Activated CD8-positive, alpha-beta T cell treated with anti-CD3 and anti-CD28 coated beads for 36 hours (primary cell): ENCODE measurements around the gene MRPL39. TPM values are rescaled to one million over a fixed set of nuclear protein-coding genes. Genes with fewer than 3 reads are reported as not detected.

Experiments used
- ATAC-seq: fragments of 200-7000 bp; cut with Tn5 transposase; one replicate; pipeline ENCODE4 v1.10.0; 2021; ENCODE audit warnings: mild to moderate bottlenecking, moderate library complexity
- CTCF ChIA-PET: fragments of 350-600 bp; sonication (Branson Sonifier 250); formaldehyde crosslinking; loops from one replicate; lab custom pipeline; 2021; ENCODE audit warnings: antibody characterized with exemption; lab: Charles Lee
- POLR2A ChIA-PET: fragments of 350-600 bp; sonication (Branson Sonifier 250); formaldehyde crosslinking; loops from one replicate; lab custom pipeline; 2021; ENCODE audit warnings: antibody characterized with exemption; lab: Charles Lee
- DNase-seq: peaks from one replicate; pipeline ENCODE4 v3.0.0-alpha.2; 2020
- H3K27ac Mint-ChIP-seq: one replicate; pipeline ENCODE4 v1.8.0; 2021; ENCODE audit warnings: mild to moderate bottlenecking, mixed read lengths
- H3K27me3 Mint-ChIP-seq: one replicate; pipeline ENCODE4 v1.8.0; 2021; ENCODE audit warnings: mixed read lengths
- H3K36me3 Mint-ChIP-seq: one replicate; pipeline ENCODE4 v1.8.0; 2021; ENCODE audit warnings: low read depth, mixed read lengths
- H3K4me1 Mint-ChIP-seq: one replicate; pipeline ENCODE4 v1.8.0; 2021; ENCODE audit warnings: low read depth, mixed read lengths
- H3K4me3 Mint-ChIP-seq: one replicate; pipeline ENCODE4 v1.8.0; 2021; ENCODE audit warnings: mild to moderate bottlenecking, moderate library complexity, mixed read lengths
- H3K9me3 Mint-ChIP-seq: one replicate; pipeline ENCODE4 v1.8.0; 2021; ENCODE audit warnings: mixed read lengths
- CTCF ChIP-seq: fragments of 200-600 bp; IDR thresholded peaks from one replicate; pipeline ENCODE4 v1.8.0; 2022; ENCODE audit warnings: antibody characterized with exemption, mild to moderate bottlenecking
- intact Hi-C: fragments of 100-400 bp; cut with micrococcal nuclease; formaldehyde crosslinking; loops from one replicate; pipeline ENCODE4 v1.10.0; 2022
- total RNA-seq, 2 experiments: library from RNA; stranded (reverse); gene quantifications; one replicate each; pipeline ENCODE4 v1.2.3, GENCODE V29; 2021

The MRPL39 gene
- total RNA-seq, 2 experiments from 2014 or later, result 67.1 to 71.0 TPM

GRCh38 chr21:25555492-25555891, 51.8 kb downstream of the MRPL39 start:
- DNase-seq, result no peak
- intact Hi-C loops, result no loop called here
- Mint-ChIP-seq H3K9me3 (peaks cover 3% of the 10 kb centered on the region), H3K27me3 (no peaks in the 10 kb centered on the region), H3K4me1 (peaks cover 67% of the 10 kb centered on the region), H3K36me3 (peaks cover 13% of the 10 kb centered on the region), H3K4me3 (no peak overlapping the region), H3K27ac (peak overlapping the region; percentile 40)
- peak; percentile 62 for ATAC-seq
- no peak for TF ChIP-seq CTCF
- POLR2A ChIA-PET, result interaction anchor here (0.7 to 1.0 kb wide), 2 partner anchors 42 to 159 kb away, joined by 3 read pairs; no protein-coding TSS in a partner anchor
- CTCF ChIA-PET, result interaction anchor here (0.6 to 1.3 kb wide), 2 partner anchors 16 to 131 kb away, joined by 3 read pairs; no protein-coding TSS in a partner anchor

- no peak overlapping the region for H3K4me3 Mint-ChIP-seq
- ChIA-PET POLR2A (interaction anchor here (0.7 to 3.4 kb wide), 5 partner anchors 9 to 182 kb away, joined by 3 to 13 read pairs (median 3); no protein-coding TSS in a partner anchor), CTCF (interaction anchor here (1.0 to 1.2 kb wide), 2 partner anchors 32 to 65 kb away, joined by 3 read pairs; no protein-coding TSS in a partner anchor)
- H3K4me1 Mint-ChIP-seq, result peaks cover 55% of the 10 kb centered on the region
- ATAC-seq (no peak), DNase-seq (no peak)
- H3K9me3 Mint-ChIP-seq, result no peaks in the 10 kb centered on the region
- no peak overlapping the region for H3K27ac Mint-ChIP-seq
- intact Hi-C loops, result no loop called here
- H3K36me3 Mint-ChIP-seq, result peaks cover 3% of the 10 kb centered on the region
- no peaks in the 10 kb centered on the region for H3K27me3 Mint-ChIP-seq
- no peak for TF ChIP-seq CTCF
Measured at GRCh38 chr21:25552856-25553255, 54.4 kb downstream of the MRPL39 start.

GRCh38 chr21:25551569-25551968, 55.7 kb downstream of the MRPL39 start:
- DNase-seq (no peak), ATAC-seq (peak; percentile 35)
- Mint-ChIP-seq H3K36me3 (no peaks in the 10 kb centered on the region), H3K27ac (no peak overlapping the region), H3K9me3 (no peaks in the 10 kb centered on the region), H3K4me3 (peak overlapping the region; percentile 8), H3K4me1 (peaks cover 44% of the 10 kb centered on the region), H3K27me3 (no peaks in the 10 kb centered on the region)
- intact Hi-C loops, result no loop called here
- ChIA-PET CTCF (interaction anchor here (1.2 kb wide), 1 partner anchor 10 kb away, joined by 3 read pairs; no protein-coding TSS in a partner anchor), POLR2A (interaction anchor here (0.7 to 3.4 kb wide), 5 partner anchors 8 to 123 kb away, joined by 3 to 18 read pairs (median 4); no protein-coding TSS in a partner anchor)
- no peak for TF ChIP-seq CTCF

GRCh38 chr21:25550352-25551120, 56.7 kb downstream of the MRPL39 start:
- no peak for TF ChIP-seq CTCF
- H3K4me1 Mint-ChIP-seq, result peaks cover 34% of the 10 kb centered on the region
- DNase-seq, result no peak
- ChIA-PET POLR2A (interaction anchor here (0.7 to 3.4 kb wide), 9 partner anchors 9 to 37 kb away, joined by 3 to 18 read pairs (median 4); no protein-coding TSS in a partner anchor), CTCF (interaction anchor here (0.9 to 2.0 kb wide), 4 partner anchors 10 to 199 kb away, joined by 3 to 5 read pairs (median 3); no protein-coding TSS in a partner anchor)
- intact Hi-C loops, result no loop called here
- H3K4me3 Mint-ChIP-seq, result peak overlapping the region; percentile 65
- no peaks in the 10 kb centered on the region for H3K36me3 Mint-ChIP-seq
- ATAC-seq, result peak; percentile 18
- H3K27me3 Mint-ChIP-seq, result no peaks in the 10 kb centered on the region
- H3K27ac Mint-ChIP-seq, result peak overlapping the region; percentile 66
- H3K9me3 Mint-ChIP-seq, result no peaks in the 10 kb centered on the region
